ENCODE data around the gene RIPOR1. TPM values are rescaled to one million over a fixed set of nuclear protein-coding genes. Genes with fewer than 3 reads are reported as not detected.

RIPOR1 gene
- total RNA-seq, 4 donors from 2014 or later = 63.1 to 108 (median 68.4) TPM

GRCh38 chr16:67594256-67594915 lies 65.8 kb downstream of the RIPOR1 start:
- TF ChIP-seq CTCF (IDR thresholded peaks at IDR 0.05) = no peak
- TF ChIP-seq POLR2AphosphoS5 (IDR thresholded peaks at IDR 0.05) = no peak
- TF ChIP-seq EP300 (IDR thresholded peaks at IDR 0.05) = no peak
- TF ChIP-seq POLR2A (IDR thresholded peaks at IDR 0.05; ENCODE audit: low read depth) = no peak
- no peak overlapping the region for H3K4me3 ChIP-seq
- H3K4me1 ChIP-seq = peaks cover 14 to 21% (median 19%) of the 10 kb centered on the region in 4 donors
- no peaks in the 10 kb centered on the region for H3K27me3 ChIP-seq
- peaks cover 0 to 8% (median 0%) of the 10 kb centered on the region in 4 donors for H3K36me3 ChIP-seq
- H3K27ac ChIP-seq (replicated peaks in 1 of 4) = peak overlapping the region; percentile 30 to 56 (median 39)
- intact Hi-C loops (cut with DNase I) = no loop called here
- no peaks in the 10 kb centered on the region for H3K9me3 ChIP-seq
- DNase-seq (ENCODE audit: extremely low spot score) = no peak
- WGBS = 86% methylated on average over 5 of the region's 5 CpGs

- Histone ChIP-seq H3K27ac (replicated peaks in 1 of 4) (peak overlapping the region; percentile 0 to 56 (median 34)), H3K9me3 (no peaks in the 10 kb centered on the region), H3K36me3 (peaks cover 0 to 8% (median 0%) of the 10 kb centered on the region in 4 donors), H3K4me3 (no peak overlapping the region), H3K4me1 (peaks cover 14 to 21% (median 19%) of the 10 kb centered on the region in 4 donors), H3K27me3 (no peaks in the 10 kb centered on the region)
- 57% methylated on average over 1 of the region's 1 CpG for WGBS
- intact Hi-C loops (cut with DNase I) = no loop called here
- DNase-seq (ENCODE audit: extremely low spot score) = no peak
- TF ChIP-seq EP300 (IDR thresholded peaks at IDR 0.05) (no peak), POLR2A (IDR thresholded peaks at IDR 0.05; ENCODE audit: low read depth) (no peak), CTCF (IDR thresholded peaks at IDR 0.05) (no peak), POLR2AphosphoS5 (IDR thresholded peaks at IDR 0.05) (peak in 1 of 2 donors; percentile 54)
These were observed 66.3 kb downstream of the RIPOR1 start for GRCh38 chr16:67594956-67595355.

Small RNA genes within 50 kb of the gene (small RNA-seq; reads per million reads assigned to genes)
- gene AC027682.3 = 0 reads per million in 3 donors

Other genes starting within 250 kb of the RIPOR1 start
- 1 to 10 TPM; 3.0 to 8.7 (median 3.2) TPM for gene PLEKHG4, start 249.3 kb upstream of the RIPOR1 start, total RNA-seq
- gene KCTD19, start 202.1 kb upstream of the RIPOR1 start, total RNA-seq = not detected
- under 1 TPM in 1 of 4 donors, not detected in 3; 0.33 TPM for gene LRRC36, start 202.0 kb upstream of the RIPOR1 start, total RNA-seq
- gene TPPP3, start 135.3 kb upstream of the RIPOR1 start, total RNA-seq = 100 to 1,000 TPM in 1 of 4 donors, 10 to 100 TPM in 3; 32.0 to 116 (median 41.3) TPM
- gene ZDHHC1, start 112.4 kb upstream of the RIPOR1 start, total RNA-seq = 10 to 100 TPM; 11.6 to 27.5 (median 20.8) TPM
- 1 to 10 TPM in 2 of 4 donors, under 1 TPM in 1, not detected in 1; 0.42 to 2.2 (median 1.1) TPM for gene HSD11B2, start 97.7 kb upstream of the RIPOR1 start, total RNA-seq
- gene ATP6V0D1, start 47.7 kb upstream of the RIPOR1 start, total RNA-seq = 100 to 1,000 TPM; 103 to 131 (median 119) TPM
- gene AGRP, start 45.3 kb upstream of the RIPOR1 start, total RNA-seq = not detected
- 10 to 100 TPM; 27.5 to 46.3 (median 38.5) TPM for gene CTCF, start 33.7 kb downstream of the RIPOR1 start, total RNA-seq
- 1 to 10 TPM in 1 of 4 donors, under 1 TPM in 3; 0.52 to 1.2 (median 0.76) TPM for gene CARMIL2, start 116.3 kb downstream of the RIPOR1 start, total RNA-seq
- 10 to 100 TPM; 22.0 to 31.6 (median 29.3) TPM for gene ACD, start 131.4 kb downstream of the RIPOR1 start, total RNA-seq
- 10 to 100 TPM; 11.3 to 22.8 (median 16.0) TPM for gene PARD6A, start 132.1 kb downstream of the RIPOR1 start, total RNA-seq
- gene ENKD1, start 137.9 kb downstream of the RIPOR1 start, total RNA-seq = 10 to 100 TPM; 24.5 to 47.3 (median 35.6) TPM
- gene C16orf86, start 138.0 kb downstream of the RIPOR1 start, total RNA-seq = 10 to 100 TPM in 2 of 4 donors, 1 to 10 TPM in 2; 5.1 to 15.6 (median 9.1) TPM
- gene GFOD2, start 190.5 kb downstream of the RIPOR1 start, total RNA-seq = 10 to 100 TPM in 3 of 4 donors, 1 to 10 TPM in 1; 9.1 to 24.2 (median 20.8) TPM

Measured in esophagus muscularis mucosa (tissue), 4 donors.